ENCODE data around the gene TRABD2B. TPM values are rescaled to one million over a fixed set of nuclear protein-coding genes. Genes with fewer than 3 reads are reported as not detected.

TRABD2B gene
- total and polyA plus RNA-seq, 8 donors: 0.99 to 5.2 (median 3.3) TPM

DNA sequence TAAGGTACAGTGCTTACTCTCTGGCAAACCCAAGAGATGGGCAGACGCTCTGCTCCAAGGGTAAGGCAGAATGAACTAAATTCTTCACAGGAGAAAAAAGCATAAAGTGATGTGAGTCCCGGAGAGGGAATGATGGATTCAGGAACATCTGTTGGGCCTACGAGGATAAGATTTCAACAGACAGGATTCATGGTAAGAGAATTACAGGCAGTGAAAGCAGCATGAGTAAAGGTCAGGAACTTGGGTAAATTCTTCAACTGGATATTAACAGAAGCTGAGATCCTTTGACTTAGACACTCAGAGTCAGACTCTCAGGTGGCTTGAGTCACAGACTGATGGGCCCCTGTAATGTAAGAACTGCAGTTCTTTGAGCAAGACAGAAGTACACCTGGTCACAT is 152.6 kb downstream of the TRABD2B start:
- DNase-seq (no peak), ATAC-seq (no peak)
- Histone ChIP-seq H3K27ac (no peak overlapping the region), H3K4me1 (no peaks in the 10 kb centered on the region), H3K9me3 (no peaks in the 10 kb centered on the region), H3K27me3 (no peaks in the 10 kb centered on the region), H3K36me3 (no peaks in the 10 kb centered on the region), H3K4me3 (no peak overlapping the region)
- intact Hi-C loops (cut with DNase I): no loop called here
- TF ChIP-seq, protein P1, sequence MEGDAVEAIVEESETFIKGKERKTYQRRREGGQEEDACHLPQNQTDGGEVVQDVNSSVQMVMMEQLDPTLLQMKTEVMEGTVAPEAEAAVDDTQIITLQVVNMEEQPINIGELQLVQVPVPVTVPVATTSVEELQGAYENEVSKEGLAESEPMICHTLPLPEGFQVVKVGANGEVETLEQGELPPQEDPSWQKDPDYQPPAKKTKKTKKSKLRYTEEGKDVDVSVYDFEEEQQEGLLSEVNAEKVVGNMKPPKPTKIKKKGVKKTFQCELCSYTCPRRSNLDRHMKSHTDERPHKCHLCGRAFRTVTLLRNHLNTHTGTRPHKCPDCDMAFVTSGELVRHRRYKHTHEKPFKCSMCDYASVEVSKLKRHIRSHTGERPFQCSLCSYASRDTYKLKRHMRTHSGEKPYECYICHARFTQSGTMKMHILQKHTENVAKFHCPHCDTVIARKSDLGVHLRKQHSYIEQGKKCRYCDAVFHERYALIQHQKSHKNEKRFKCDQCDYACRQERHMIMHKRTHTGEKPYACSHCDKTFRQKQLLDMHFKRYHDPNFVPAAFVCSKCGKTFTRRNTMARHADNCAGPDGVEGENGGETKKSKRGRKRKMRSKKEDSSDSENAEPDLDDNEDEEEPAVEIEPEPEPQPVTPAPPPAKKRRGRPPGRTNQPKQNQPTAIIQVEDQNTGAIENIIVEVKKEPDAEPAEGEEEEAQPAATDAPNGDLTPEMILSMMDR (IDR thresholded peaks at IDR 0.05): no peak

DNA sequence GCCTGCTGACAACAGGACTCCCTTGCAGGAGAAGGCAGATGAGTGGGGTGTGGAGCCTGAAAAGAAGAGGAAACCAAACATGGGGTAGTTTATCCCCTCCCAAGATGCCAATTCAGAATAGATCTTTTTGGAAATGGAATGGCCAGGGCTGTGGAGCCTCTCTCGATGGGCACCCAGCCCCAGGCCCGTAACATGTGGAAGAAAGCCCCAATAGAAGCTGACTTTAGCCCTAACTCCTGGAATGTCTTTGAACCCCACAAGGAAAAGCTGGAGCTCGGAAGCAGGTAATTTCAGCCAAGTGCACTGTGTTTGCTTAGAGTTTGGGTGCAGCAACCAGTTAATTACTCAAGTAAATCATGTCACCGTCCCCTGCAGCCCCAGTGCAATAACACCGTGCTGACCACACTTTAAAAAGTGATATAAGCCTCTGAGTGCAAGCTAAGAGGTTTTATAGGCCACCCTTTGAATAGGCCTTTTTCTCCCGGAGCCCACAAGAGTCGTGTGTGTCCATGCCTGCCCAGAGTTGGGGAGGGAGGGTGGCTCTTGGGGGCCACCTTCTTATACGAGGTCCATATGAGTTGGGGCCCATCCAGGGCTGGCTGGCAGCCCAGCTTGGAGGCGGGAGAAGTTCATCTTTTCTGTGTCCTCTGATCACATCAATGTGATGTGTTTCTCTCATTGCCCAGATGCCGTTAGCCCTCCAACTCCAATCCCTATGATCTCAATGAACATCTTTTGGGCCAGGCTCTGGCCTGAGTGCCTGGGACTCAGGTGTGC is 153.2 kb downstream of the TRABD2B start:
- intact Hi-C loops (cut with DNase I): no loop called here
- H3K4me3 ChIP-seq: no peak overlapping the region
- DNase-seq: no peak

DNA sequence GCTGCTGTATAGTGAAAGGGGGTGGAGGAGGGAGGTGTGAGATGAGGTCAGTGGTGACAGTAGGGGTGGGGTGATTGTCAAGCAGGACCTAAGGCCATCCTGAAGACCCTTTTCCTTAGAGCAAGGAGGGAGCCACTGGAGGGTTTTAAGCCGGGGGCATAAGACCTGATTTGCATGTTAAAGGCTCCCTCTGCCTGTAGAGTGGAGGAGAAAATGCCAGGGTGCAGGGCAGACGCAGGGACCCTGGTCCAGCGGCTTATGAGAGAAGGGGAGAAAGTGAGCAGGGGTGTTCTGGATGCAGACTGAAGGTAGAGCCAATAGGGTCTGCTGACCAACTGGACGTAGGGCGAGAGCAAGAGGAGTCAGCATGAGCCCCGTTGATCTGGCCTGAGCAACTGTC is 154.1 kb downstream of the TRABD2B start:
- H3K27ac ChIP-seq: no peak overlapping the region
- no peaks in the 10 kb centered on the region for H3K36me3 ChIP-seq
- no peaks in the 10 kb centered on the region for H3K4me1 ChIP-seq
- no peak overlapping the region for H3K4me3 ChIP-seq
- TF ChIP-seq, protein P1 (IDR thresholded peaks at IDR 0.05): no peak
- no peaks in the 10 kb centered on the region for H3K27me3 ChIP-seq
- DNase-seq: no peak
- no peak for ATAC-seq
- H3K9me3 ChIP-seq: no peaks in the 10 kb centered on the region
- intact Hi-C loops (cut with DNase I): no loop called here

More for the DNA sequence above, 153.2 kb downstream of the TRABD2B start:
- no peak for ATAC-seq
- H3K27ac ChIP-seq: no peak overlapping the region
- TF ChIP-seq, protein P1 (IDR thresholded peaks at IDR 0.05): no peak
- no peaks in the 10 kb centered on the region for H3K9me3 ChIP-seq
- H3K36me3 ChIP-seq: no peaks in the 10 kb centered on the region
- no peaks in the 10 kb centered on the region for H3K27me3 ChIP-seq
- no peaks in the 10 kb centered on the region for H3K4me1 ChIP-seq

DNA sequence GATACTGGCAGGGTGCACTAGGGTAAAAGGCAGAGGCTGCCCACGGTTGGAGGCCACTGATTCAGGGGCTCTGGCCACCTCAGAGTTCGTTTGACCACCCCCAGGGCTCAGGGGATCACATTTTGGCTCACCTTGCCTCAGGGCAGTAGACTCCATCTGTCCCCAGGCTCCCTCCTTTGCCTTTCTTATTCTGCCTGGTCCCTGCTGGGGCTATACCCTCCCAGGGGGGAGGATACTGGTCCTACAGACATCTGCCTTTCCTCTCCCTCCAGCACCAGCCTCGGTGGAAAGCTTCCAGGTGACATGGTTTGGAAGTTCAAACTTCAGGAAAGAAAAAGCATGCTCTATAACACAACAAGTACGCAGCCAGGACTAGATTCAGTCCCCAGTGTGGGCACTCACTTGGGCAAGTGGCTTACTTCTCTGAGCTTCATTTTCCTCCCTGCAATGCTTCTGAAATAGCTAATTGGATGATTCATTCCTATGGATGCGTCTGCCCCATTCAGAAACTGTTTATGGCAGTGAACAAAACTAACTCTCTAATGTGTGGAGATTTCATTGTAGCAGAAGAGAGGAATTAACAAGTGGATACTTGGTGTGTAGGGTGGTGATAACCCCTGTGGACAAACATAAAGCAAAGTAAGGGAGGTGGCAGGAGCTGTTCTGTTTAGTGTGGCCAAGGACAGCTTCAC is 154.8 kb downstream of the TRABD2B start:
- TF ChIP-seq, protein P1 (IDR thresholded peaks at IDR 0.05): no peak
- DNase-seq: no peak
- Histone ChIP-seq H3K9me3 (no peaks in the 10 kb centered on the region), H3K4me3 (no peak overlapping the region), H3K4me1 (no peaks in the 10 kb centered on the region), H3K36me3 (no peaks in the 10 kb centered on the region), H3K27me3 (no peaks in the 10 kb centered on the region), H3K27ac (no peak overlapping the region)
- ATAC-seq: no peak
- intact Hi-C loops (cut with DNase I): no loop called here

DNA sequence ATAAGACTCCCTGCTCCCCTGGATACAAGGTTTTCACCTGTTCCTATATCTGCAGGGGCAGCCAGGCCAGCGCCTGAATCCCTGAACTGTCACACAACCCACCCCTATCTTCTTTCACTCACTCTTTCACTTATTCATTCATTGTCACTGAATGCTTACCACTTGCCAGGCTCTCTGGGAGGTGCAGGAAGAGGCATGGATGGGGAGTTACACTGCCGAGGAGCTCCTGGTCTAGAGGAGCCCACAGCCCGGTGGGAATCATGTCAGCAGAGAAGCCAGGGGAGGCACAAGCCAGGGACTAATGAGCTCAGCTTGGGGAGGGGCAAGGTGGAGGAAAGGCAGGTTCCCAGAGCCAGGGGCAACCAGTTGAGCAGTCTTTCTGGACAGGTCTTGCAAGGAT is 155.8 kb downstream of the TRABD2B start:
- Histone ChIP-seq H3K27ac (no peak overlapping the region), H3K4me1 (no peaks in the 10 kb centered on the region), H3K9me3 (no peaks in the 10 kb centered on the region), H3K4me3 (no peak overlapping the region), H3K36me3 (no peaks in the 10 kb centered on the region), H3K27me3 (no peaks in the 10 kb centered on the region)
- TF ChIP-seq, protein P1 (IDR thresholded peaks at IDR 0.05): no peak
- DNase-seq (no peak), ATAC-seq (no peak)
- intact Hi-C loops (cut with DNase I): no loop called here
